Nephron progenitor cell (in vitro differentiated cells): ENCODE results near the gene ASPSCR1.

ENCODE experiments used
- DNase-seq: peaks from one replicate; pipeline ENCODE4 v3.0.0; 2021
- H3K27ac Mint-ChIP-seq: 2 replicates; pipeline ENCODE4 v1.8.0; 2021; ENCODE audit warnings: mild to moderate bottlenecking, moderate library complexity, mixed read lengths
- H3K27me3 Mint-ChIP-seq: 2 replicates; pipeline ENCODE4 v1.8.0; 2021; ENCODE audit warnings: mild to moderate bottlenecking, low read depth, mixed read lengths; ENCODE audit not compliant: poor library complexity
- H3K36me3 Mint-ChIP-seq: 2 replicates; pipeline ENCODE4 v1.8.0; 2021; ENCODE audit warnings: low read depth, mixed read lengths
- H3K4me1 Mint-ChIP-seq: 2 replicates; pipeline ENCODE4 v1.8.0; 2021; ENCODE audit warnings: mixed read lengths
- H3K4me3 Mint-ChIP-seq: 2 replicates; pipeline ENCODE4 v1.8.0; 2021; ENCODE audit warnings: mild to moderate bottlenecking, moderate library complexity, mixed read lengths
- H3K9me3 Mint-ChIP-seq: 2 replicates; pipeline ENCODE4 v1.8.0; 2021; ENCODE audit warnings: mild to moderate bottlenecking, moderate library complexity, mixed read lengths
- TF ChIP-seq, protein P1 (sequence below): fragments of 200-600 bp; sonication (generic); IDR thresholded peaks from 2 replicates; pipeline ENCODE4 v1.5.0; 2021; ENCODE audit warnings: antibody characterized with exemption

ASPSCR1 gene

DNA sequence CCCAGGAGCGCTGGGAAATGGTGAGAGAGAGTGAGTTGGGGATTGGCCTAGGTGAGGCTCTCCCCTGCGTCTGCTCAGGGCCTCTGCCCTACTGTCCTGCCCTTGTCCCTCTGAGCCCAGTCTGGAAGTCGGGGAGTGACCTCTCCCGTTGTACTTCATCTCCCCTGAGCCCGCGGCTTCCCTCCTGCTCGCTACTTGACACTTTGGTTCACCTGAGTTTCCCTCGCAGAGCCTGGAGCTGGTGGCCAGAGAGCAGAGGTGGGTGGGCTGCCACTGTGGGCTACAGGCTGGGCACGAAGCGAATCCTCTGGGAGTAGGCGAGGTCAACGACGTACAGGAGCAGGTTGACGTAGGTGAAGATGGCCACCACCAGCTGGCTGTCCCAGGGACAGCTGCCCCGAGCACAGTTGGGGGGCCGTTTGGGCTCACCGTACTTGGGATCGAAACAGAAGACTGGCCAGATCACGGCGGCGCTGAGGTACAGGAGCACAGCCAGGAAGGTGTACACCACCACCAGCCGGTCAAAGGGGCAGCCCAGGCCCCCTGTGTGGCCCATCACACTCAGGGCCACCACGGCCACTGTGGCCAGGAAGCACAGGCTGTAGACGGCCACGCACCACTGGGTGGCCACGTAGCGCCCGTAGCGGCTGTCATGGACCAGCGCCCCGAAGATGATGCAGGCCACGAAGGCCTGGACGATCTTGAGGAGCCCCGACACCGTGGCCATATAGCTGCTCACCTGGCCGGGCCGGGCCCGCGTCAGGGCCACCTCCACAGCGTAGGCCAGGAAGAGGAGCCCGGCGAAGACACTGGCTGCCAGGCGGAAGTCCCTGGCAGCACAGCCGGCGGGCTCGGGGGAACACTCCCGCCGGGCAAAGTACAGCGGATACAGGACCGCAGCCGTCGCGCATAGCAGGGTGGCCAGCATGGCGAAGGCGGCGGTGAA, 36.6 kb upstream of the ASPSCR1 start:
- TF ChIP-seq, protein P1, sequence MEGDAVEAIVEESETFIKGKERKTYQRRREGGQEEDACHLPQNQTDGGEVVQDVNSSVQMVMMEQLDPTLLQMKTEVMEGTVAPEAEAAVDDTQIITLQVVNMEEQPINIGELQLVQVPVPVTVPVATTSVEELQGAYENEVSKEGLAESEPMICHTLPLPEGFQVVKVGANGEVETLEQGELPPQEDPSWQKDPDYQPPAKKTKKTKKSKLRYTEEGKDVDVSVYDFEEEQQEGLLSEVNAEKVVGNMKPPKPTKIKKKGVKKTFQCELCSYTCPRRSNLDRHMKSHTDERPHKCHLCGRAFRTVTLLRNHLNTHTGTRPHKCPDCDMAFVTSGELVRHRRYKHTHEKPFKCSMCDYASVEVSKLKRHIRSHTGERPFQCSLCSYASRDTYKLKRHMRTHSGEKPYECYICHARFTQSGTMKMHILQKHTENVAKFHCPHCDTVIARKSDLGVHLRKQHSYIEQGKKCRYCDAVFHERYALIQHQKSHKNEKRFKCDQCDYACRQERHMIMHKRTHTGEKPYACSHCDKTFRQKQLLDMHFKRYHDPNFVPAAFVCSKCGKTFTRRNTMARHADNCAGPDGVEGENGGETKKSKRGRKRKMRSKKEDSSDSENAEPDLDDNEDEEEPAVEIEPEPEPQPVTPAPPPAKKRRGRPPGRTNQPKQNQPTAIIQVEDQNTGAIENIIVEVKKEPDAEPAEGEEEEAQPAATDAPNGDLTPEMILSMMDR: no peak
- no peak overlapping the region for H3K27ac Mint-ChIP-seq
- peaks cover 60% of the 10 kb centered on the region for H3K4me1 Mint-ChIP-seq
- H3K9me3 Mint-ChIP-seq: no peaks in the 10 kb centered on the region
- peaks cover 3% of the 10 kb centered on the region for H3K27me3 Mint-ChIP-seq
- H3K4me3 Mint-ChIP-seq: no peak overlapping the region
- DNase-seq: no peak
- H3K36me3 Mint-ChIP-seq: no peaks in the 10 kb centered on the region

DNA sequence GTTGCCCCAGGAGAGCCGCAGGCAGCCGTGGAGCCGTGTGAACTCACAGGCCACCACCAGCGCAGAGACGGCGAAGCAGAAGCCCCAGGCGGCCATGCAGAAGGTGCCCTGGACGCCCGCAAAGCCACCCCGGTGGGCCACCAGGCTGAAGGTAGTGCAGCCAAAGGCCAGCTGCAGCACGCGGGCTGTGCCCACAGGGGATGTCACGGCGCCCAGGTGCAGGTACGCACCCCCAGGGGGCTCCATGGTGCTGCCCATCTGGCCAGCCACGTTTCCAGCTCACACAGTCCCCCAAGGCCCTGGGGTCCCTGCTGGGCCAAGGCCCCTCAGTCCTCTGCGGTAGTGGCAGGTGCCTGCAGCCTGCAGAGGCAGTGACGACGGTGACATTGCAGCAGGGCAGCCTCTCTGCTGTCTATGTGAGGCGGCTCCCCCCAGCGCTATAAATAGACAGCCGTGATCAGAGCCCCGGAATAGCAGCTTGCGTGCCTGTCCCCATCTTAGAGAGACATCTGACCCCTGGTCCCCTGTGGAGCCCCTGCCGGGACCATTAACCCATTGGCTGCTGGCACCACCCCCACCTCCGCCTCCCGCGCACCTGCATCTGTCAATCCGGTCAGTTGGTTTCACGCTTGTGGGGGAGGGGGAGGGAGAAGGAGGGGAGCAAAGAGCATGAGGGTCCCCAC, 35.8 kb upstream of the ASPSCR1 start:
- Mint-ChIP-seq H3K9me3 (no peaks in the 10 kb centered on the region), H3K27ac (no peak overlapping the region), H3K4me1 (peaks cover 52% of the 10 kb centered on the region), H3K36me3 (no peaks in the 10 kb centered on the region), H3K27me3 (peaks cover 3% of the 10 kb centered on the region), H3K4me3 (no peak overlapping the region)
- DNase-seq: peak; percentile 37
- TF ChIP-seq, protein P1: no peak

DNA sequence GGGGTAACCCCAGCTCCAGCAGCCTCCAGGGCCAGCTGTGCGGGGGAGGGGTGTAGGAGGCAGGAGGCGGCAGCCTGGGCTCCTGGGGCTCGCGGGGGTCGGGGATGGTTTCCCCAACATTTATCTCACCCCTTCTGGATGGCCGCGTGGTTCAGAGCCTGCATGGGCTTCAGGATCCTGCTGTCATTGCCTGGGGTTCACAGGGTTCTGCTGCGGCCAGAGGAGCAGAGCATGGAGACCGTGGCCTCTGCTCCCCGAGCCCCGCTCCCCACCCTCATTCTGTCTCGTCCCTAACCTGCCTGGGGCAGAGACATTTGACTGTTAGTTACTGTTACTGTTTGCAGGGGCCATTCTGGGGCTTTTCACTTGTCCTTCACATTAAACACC, 35.3 kb upstream of the ASPSCR1 start:
- DNase-seq: no peak
- Mint-ChIP-seq H3K4me3 (no peak overlapping the region), H3K4me1 (peaks cover 50% of the 10 kb centered on the region), H3K27me3 (peaks cover 3% of the 10 kb centered on the region), H3K9me3 (no peaks in the 10 kb centered on the region), H3K27ac (no peak overlapping the region), H3K36me3 (no peaks in the 10 kb centered on the region)
- TF ChIP-seq, protein P1: no peak

DNA sequence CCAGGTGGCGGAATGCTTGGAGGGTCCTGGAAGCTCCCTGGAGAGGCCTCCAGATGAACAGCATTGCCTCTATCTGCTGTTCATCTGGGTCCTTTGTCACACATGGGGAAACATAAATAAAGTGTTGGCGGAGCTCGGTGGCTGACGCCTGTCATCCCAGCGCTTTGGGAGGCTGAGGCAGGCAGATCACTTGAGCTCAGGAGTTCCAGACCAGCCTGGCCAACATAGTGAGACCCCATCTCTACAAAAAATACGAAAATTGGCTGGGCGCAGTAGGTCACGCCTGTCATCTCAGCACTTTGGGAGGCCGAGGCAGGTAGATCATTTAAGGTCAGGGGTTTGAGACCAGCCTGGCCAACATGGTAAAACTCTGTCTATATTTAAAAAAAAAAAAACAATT, 32.6 kb upstream of the ASPSCR1 start:
- H3K36me3 Mint-ChIP-seq: no peaks in the 10 kb centered on the region

DNA sequence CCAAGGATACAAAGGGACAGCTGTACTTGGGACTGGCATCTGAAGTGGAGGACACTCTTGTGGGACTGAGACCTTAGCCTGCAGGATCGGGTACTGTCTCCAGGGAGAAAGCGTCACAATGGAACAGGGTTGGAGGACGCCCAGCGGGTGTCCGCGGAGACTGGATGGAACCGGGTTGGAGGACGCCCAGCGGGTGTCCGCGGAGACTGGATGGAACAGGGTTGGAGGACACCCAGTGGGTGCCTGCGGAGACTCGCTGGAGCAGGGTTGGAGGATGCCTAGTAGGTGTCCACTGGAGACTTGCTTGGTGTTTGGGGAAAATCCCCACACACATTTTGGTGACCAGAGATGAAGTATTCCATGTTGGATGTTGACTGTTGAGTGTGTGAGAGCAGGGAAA, 30.2 kb upstream of the ASPSCR1 start, which contains the start of gene MYADML2:
Gene MYADML2 (minus strand): TSS at position 45 of the 400 bp plus-strand sequence. CDS start 5,492 bp downstream, outside the sequence.
- Mint-ChIP-seq H3K9me3 (no peaks in the 10 kb centered on the region), H3K4me1 (peaks cover 17% of the 10 kb centered on the region), H3K4me3 (no peak within 1 kb of the TSS), H3K27me3 (peaks cover 3% of the 10 kb centered on the region), H3K27ac (no peak within 1 kb of the TSS), H3K36me3 (no peaks in the 10 kb centered on the region)
- no peak for DNase-seq
- TF ChIP-seq, protein P1: no peak

More for the DNA sequence above, 32.6 kb upstream of the ASPSCR1 start:
- DNase-seq: no peak
- TF ChIP-seq, protein P1: no peak
- H3K4me3 Mint-ChIP-seq: no peak overlapping the region
- H3K9me3 Mint-ChIP-seq: no peaks in the 10 kb centered on the region
- peaks cover 30% of the 10 kb centered on the region for H3K4me1 Mint-ChIP-seq
- H3K27me3 Mint-ChIP-seq: peaks cover 3% of the 10 kb centered on the region
- H3K27ac Mint-ChIP-seq: no peak overlapping the region
